SK-N-MC (cell line): ENCODE measurements around the gene STON2.

Experiments used
- DNase-seq: peaks from one replicate; pipeline ENCODE4 v3.0.0-alpha.2; 2011; ENCODE audit warnings: low read depth, low spot score
- H3K27ac ChIP-seq: fragments of 200-600 bp; sonication (generic); 2 replicates; pipeline ENCODE4 v1.5.1; 2016; ENCODE audit warnings: mixed run types
- H3K36me3 ChIP-seq: fragments of 200-600 bp; sonication (generic); 2 replicates; pipeline ENCODE4 v1.6.1; 2017; ENCODE audit warnings: antibody characterized with exemption, low read length, mixed read lengths; ENCODE audit not compliant: insufficient read depth
- H3K4me3 ChIP-seq: fragments of 200-600 bp; sonication (generic); 2 replicates; pipeline ENCODE4 v1.5.1; 2016
- H3K9ac ChIP-seq: fragments of 200-600 bp; sonication (generic); 2 replicates; pipeline ENCODE4 v1.8.0; 2017; ENCODE audit warnings: mixed run types, mixed read lengths; ENCODE audit not compliant: insufficient read length
- H3K9me3 ChIP-seq: fragments of 200-600 bp; sonication (generic); 2 replicates; pipeline ENCODE4 v1.6.1; 2017; ENCODE audit warnings: low read depth, mild to moderate bottlenecking, antibody characterized with exemption, low read length, moderate library complexity, mixed read lengths
- EZH2 ChIP-seq: fragments of 200-600 bp; sonication (generic); IDR thresholded peaks from one replicate; pipeline ENCODE4 v1.6.1; 2017; ENCODE audit warnings: antibody characterized with exemption
- FOXP2 ChIP-seq: optimal IDR thresholded peaks from 2 replicates; pipeline ENCODE3; 2011; ENCODE audit warnings: mild to moderate bottlenecking, moderate library complexity; ENCODE audit not compliant: insufficient read depth; ENCODE audit errors: extremely low read length, control extremely low read depth
- POLR2AphosphoS5 ChIP-seq: IDR thresholded peaks from 2 replicates; pipeline ENCODE4 v1.6.1; 2012; ENCODE audit warnings: mild to moderate bottlenecking, low read depth, low read length, borderline replicate concordance

STON2 gene

GRCh38 chr14:81265636-81266169 lies 134.4 kb downstream of the STON2 start:
- DNase-seq, result no peak
- Histone ChIP-seq H3K9me3 (no peaks in the 10 kb centered on the region), H3K27ac (no peak overlapping the region), H3K36me3 (no peaks in the 10 kb centered on the region), H3K9ac (no peak overlapping the region), H3K4me3 (no peak overlapping the region)
- TF ChIP-seq EZH2 (no peak), POLR2AphosphoS5 (no peak), FOXP2 (no peak)

- Histone ChIP-seq H3K9me3 (no peaks in the 10 kb centered on the region), H3K36me3 (no peaks in the 10 kb centered on the region), H3K4me3 (no peak overlapping the region), H3K9ac (no peak overlapping the region), H3K27ac (no peak overlapping the region)
- no peak for DNase-seq
- TF ChIP-seq POLR2AphosphoS5 (no peak), EZH2 (no peak), FOXP2 (no peak)
Measured at GRCh38 chr14:81264671-81265070, 135.5 kb downstream of the STON2 start.

GRCh38 chr14:81263777-81264410 lies 136.2 kb downstream of the STON2 start:
- no peaks in the 10 kb centered on the region for H3K9me3 ChIP-seq

GRCh38 chr14:81261176-81261575 lies 138.9 kb downstream of the STON2 start:
- Histone ChIP-seq H3K36me3 (no peaks in the 10 kb centered on the region), H3K9me3 (no peaks in the 10 kb centered on the region), H3K4me3 (no peak overlapping the region), H3K27ac (no peak overlapping the region), H3K9ac (no peak overlapping the region)
- no peak for DNase-seq
- no peak for TF ChIP-seq POLR2AphosphoS5
- no peak for TF ChIP-seq FOXP2
- no peak for TF ChIP-seq EZH2

More at GRCh38 chr14:81263777-81264410, 136.2 kb downstream of the STON2 start:
- DNase-seq, result no peak
- no peak for TF ChIP-seq POLR2AphosphoS5
- no peaks in the 10 kb centered on the region for H3K36me3 ChIP-seq
- H3K27ac ChIP-seq, result no peak overlapping the region
- H3K4me3 ChIP-seq, result no peak overlapping the region
- no peak overlapping the region for H3K9ac ChIP-seq

GRCh38 chr14:81260732-81261131 lies 139.4 kb downstream of the STON2 start:
- H3K9ac ChIP-seq, result no peak overlapping the region
- TF ChIP-seq POLR2AphosphoS5 (no peak), EZH2 (no peak), FOXP2 (no peak)

GRCh38 chr14:81256289-81256960 lies 143.7 kb downstream of the STON2 start:
- TF ChIP-seq POLR2AphosphoS5 (no peak), EZH2 (no peak), FOXP2 (no peak)
- Histone ChIP-seq H3K4me3 (no peak overlapping the region), H3K9me3 (no peaks in the 10 kb centered on the region), H3K36me3 (no peaks in the 10 kb centered on the region), H3K9ac (no peak overlapping the region), H3K27ac (no peak overlapping the region)
- DNase-seq, result no peak

More at GRCh38 chr14:81260732-81261131, 139.4 kb downstream of the STON2 start:
- no peak overlapping the region for H3K27ac ChIP-seq
- H3K36me3 ChIP-seq, result no peaks in the 10 kb centered on the region
- H3K4me3 ChIP-seq, result no peak overlapping the region
- no peak for DNase-seq
- H3K9me3 ChIP-seq, result no peaks in the 10 kb centered on the region

- Histone ChIP-seq H3K27ac (no peak overlapping the region), H3K4me3 (no peak overlapping the region), H3K9ac (no peak overlapping the region), H3K9me3 (no peaks in the 10 kb centered on the region), H3K36me3 (no peaks in the 10 kb centered on the region)
- no peak for TF ChIP-seq POLR2AphosphoS5
- no peak for TF ChIP-seq FOXP2
- no peak for TF ChIP-seq EZH2
- no peak for DNase-seq
Measured at GRCh38 chr14:81252278-81252677, 147.8 kb downstream of the STON2 start.

- Histone ChIP-seq H3K27ac (no peak overlapping the region), H3K4me3 (no peak overlapping the region), H3K36me3 (no peaks in the 10 kb centered on the region), H3K9ac (no peak overlapping the region), H3K9me3 (no peaks in the 10 kb centered on the region)
- TF ChIP-seq EZH2, result no peak
- no peak for DNase-seq
Measured at GRCh38 chr14:81247271-81247766, 152.8 kb downstream of the STON2 start.
